GM12878 (cell line): ENCODE results near the gene TMEM79. TPM values are rescaled to one million over a fixed set of nuclear protein-coding genes. Genes with fewer than 3 reads are reported as not detected.

ENCODE experiments used
- ATAC-seq: fragments of 200-7000 bp; cut with Tn5 transposase; 3 replicates; pipeline ENCODE4 v1.9.1; 2020; ENCODE audit warnings: mild to moderate bottlenecking, moderate library complexity
- BruUV-seq: library from RNA; stranded (reverse); fragments of 400-500 nt; replicated peaks from 2 replicates; lab custom pipeline; 2021; lab: Mats Ljungman, UMichigan
- CTCF ChIA-PET: fragments of 300-600 bp; sonication (Branson Sonifier 250); formaldehyde crosslinking; extraction: SDS; loops from one replicate; lab custom pipeline; 2021; ENCODE audit warnings: inconsistent platforms; lab: Yijun Ruan, JAX
- POLR2A ChIA-PET: fragments of 350-600 bp; formaldehyde crosslinking; extraction: SDS; loops from one replicate; lab custom pipeline; 2021; ENCODE audit warnings: inconsistent platforms; lab: Charles Lee
- RAD21 ChIA-PET: fragments of 300-600 bp; sonication (Branson Sonifier 250); formaldehyde crosslinking; loops from one replicate; lab custom pipeline; 2023; ENCODE audit warnings: antibody characterized with exemption; ENCODE audit not compliant: unreplicated experiment; lab: Charles Lee
- SMC1A ChIA-PET: fragments of 300-600 bp; sonication (Branson Sonifier 250); formaldehyde crosslinking; loops from one replicate; lab custom pipeline; 2023; ENCODE audit not compliant: unreplicated experiment, uncharacterized antibody; lab: Charles Lee
- DNase-seq: peaks from one replicate; pipeline ENCODE4 v3.0.0-alpha.2; 2011; ENCODE audit warnings: low read depth, low spot score
- FAIRE-seq: peaks from 3 replicates; lab custom pipeline; 2011; peaks lifted over from hg19 to GRCh38; lab: Jason Lieb, UNC
- H2AFZ ChIP-seq: 2 replicates; pipeline ENCODE4 v1.6.0; 2011; ENCODE audit warnings: low read depth, low read length, control low read depth; ENCODE audit not compliant: control insufficient read depth
- H3K27ac ChIP-seq: 2 replicates; pipeline ENCODE4 v1.5.1; 2011; ENCODE audit warnings: control low read depth; ENCODE audit not compliant: control insufficient read depth, insufficient read depth
- H3K27me3 ChIP-seq, 2 experiments: replicated peaks in 1 of 2; 2 replicates each; pipeline versions ENCODE4 v1.6.0 to v1.6.1; 2011; ENCODE audit warnings: low read length in 1 of 2; ENCODE audit not compliant: control insufficient read depth in 2 of 2, insufficient read depth in 2 of 2
- H3K36me3 ChIP-seq, 2 experiments: 2 replicates each; pipeline ENCODE4 v1.5.1; 2011; ENCODE audit warnings: low read length in 1 of 2; ENCODE audit not compliant: control insufficient read depth in 2 of 2, insufficient read depth in 2 of 2
- H3K4me1 ChIP-seq: 2 replicates; pipeline ENCODE4 v1.6.1; 2011; ENCODE audit warnings: mild to moderate bottlenecking, low read length, moderate library complexity, mixed read lengths; ENCODE audit not compliant: control insufficient read depth, insufficient read depth
- H3K4me2 ChIP-seq: 2 replicates; pipeline ENCODE4 v1.6.0; 2011; ENCODE audit warnings: control low read depth; ENCODE audit not compliant: control insufficient read depth, insufficient read depth
- H3K4me3 ChIP-seq: fragments of 200-600 bp; sonication (generic); 2 replicates; pipeline ENCODE4 v1.5.1; 2016
- H3K79me2 ChIP-seq: 2 replicates; pipeline ENCODE4 v1.6.0; 2011; ENCODE audit warnings: low read length; ENCODE audit not compliant: control insufficient read depth, insufficient read depth
- H3K9ac ChIP-seq: 2 replicates; pipeline ENCODE4 v1.8.0; 2011; ENCODE audit warnings: low read length, control low read depth, mixed read lengths; ENCODE audit not compliant: control insufficient read depth, insufficient read depth
- H3K9me3 ChIP-seq: replicated peaks from 3 replicates; pipeline ENCODE4 v1.5.1; 2011; ENCODE audit warnings: mild to moderate bottlenecking, low read length; ENCODE audit not compliant: control insufficient read depth, insufficient read depth
- H4K20me1 ChIP-seq: 2 replicates; pipeline ENCODE4 v1.6.0; 2011; ENCODE audit not compliant: control insufficient read depth, insufficient read depth
- ATF7 ChIP-seq: fragments of 450-650 bp; IDR thresholded peaks from 2 replicates; pipeline ENCODE4 v1.6.1; 2016; ENCODE audit warnings: low read depth, mild to moderate bottlenecking
- CBX3 ChIP-seq: fragments of 200-600 bp; sonication (generic); IDR thresholded peaks from 2 replicates; pipeline ENCODE4 v1.6.1; 2016; ENCODE audit warnings: low read depth, borderline replicate concordance
- MEF2A ChIP-seq: IDR thresholded peaks from 2 replicates; pipeline ENCODE4 v1.6.1; 2011; ENCODE audit warnings: low read depth, mild to moderate bottlenecking, low read length, moderate library complexity; ENCODE audit not compliant: insufficient read depth
- MTA2 ChIP-seq: fragments of 450-650 bp; IDR thresholded peaks from 2 replicates; pipeline ENCODE4 v1.6.1; 2016; ENCODE audit warnings: low read depth, mild to moderate bottlenecking, moderate library complexity
- MYC ChIP-seq: IDR thresholded peaks from 2 replicates; pipeline ENCODE4 v1.6.1; 2011; ENCODE audit warnings: mild to moderate bottlenecking, low read length, moderate library complexity, inconsistent platforms; ENCODE audit not compliant: insufficient read depth, insufficient replicate concordance, insufficient read length, severe bottlenecking
- PAX5 ChIP-seq: IDR thresholded peaks from 2 replicates; pipeline ENCODE4 v1.6.1; 2011; ENCODE audit warnings: low read depth, low read length, borderline replicate concordance
- PKNOX1 ChIP-seq: fragments of 450-650 bp; IDR thresholded peaks from 2 replicates; pipeline ENCODE4 v1.6.1; 2016; ENCODE audit warnings: mild to moderate bottlenecking
- POLR2A ChIP-seq: IDR thresholded peaks from 2 replicates; pipeline ENCODE4 v1.6.1; 2011; ENCODE audit warnings: low read depth, mild to moderate bottlenecking, low read length
- POLR2AphosphoS2 ChIP-seq: IDR thresholded peaks from 2 replicates; pipeline ENCODE4 v1.6.1; 2011; ENCODE audit warnings: low read depth, mild to moderate bottlenecking, low read length, improper control_type of control experiment, moderate library complexity
- RAD21 ChIP-seq: IDR thresholded peaks from 2 replicates; pipeline ENCODE4 v1.6.1; 2011; ENCODE audit warnings: mild to moderate bottlenecking, low read depth, low read length, moderate library complexity; ENCODE audit not compliant: insufficient read depth
- REST ChIP-seq: IDR thresholded peaks from 2 replicates; pipeline ENCODE4 v1.6.1; 2012; ENCODE audit warnings: mild to moderate bottlenecking, low read depth, low read length
- TAF1 ChIP-seq: IDR thresholded peaks from 2 replicates; pipeline ENCODE4 v1.6.1; 2011; ENCODE audit warnings: mild to moderate bottlenecking, low read depth, low read length, borderline replicate concordance
- ZNF274 ChIP-seq: IDR thresholded peaks from one replicate; pipeline ENCODE4 v1.8.0; 2011; ENCODE audit not compliant: insufficient read length, insufficient read depth
- ZNF622 ChIP-seq: fragments of 450-650 bp; IDR thresholded peaks from 2 replicates; pipeline ENCODE4 v1.6.1; 2017; ENCODE audit warnings: mild to moderate bottlenecking, inconsistent platforms
- WGBS: methylation state at CpG from one replicate; pipeline ENCODE4 v1.1.6; 2016; ENCODE audit warnings: low lambda C conversion rate; ENCODE audit not compliant: insufficient replicate concordance, insufficient coverage; ENCODE audit errors: missing lambda C conversion rate; 5-methylcytosine and 5-hydroxymethylcytosine counted together
- in situ Hi-C: fragments of 300-500 bp; cut with MboI; formaldehyde crosslinking; loops from 9 replicates; pipeline ENCODE4 v1.14.3; 2018; ENCODE audit warnings: mixed read lengths
- intact Hi-C: fragments of 100-400 bp; cut with micrococcal nuclease; formaldehyde crosslinking; loops from one replicate; pipeline ENCODE4 v1.14.2; 2022; ENCODE audit not compliant: unreplicated experiment
- polyA plus RNA-seq, 11 experiments: library from polyadenylated mRNA; depleted of rRNA in 4 of 11; unstranded in 6 of 11; stranded (reverse) in 5 of 11; fragments of >200 nt; fragmentation: Nextera tagmentation in 4 of 11; fragmentation: Illumina TruSeq in 1 of 11; extraction: Ambion mirVana in 4 of 11; extraction: Trizol in 1 of 11; gene quantifications; 1 replicate in 1 of 11; 2 replicates in 10 of 11; pipeline versions ENCODE4 v1.2.1 to v1.2.3, GENCODE V29; 2011 to 2016; ENCODE audit warnings: inconsistent platforms in 2 of 11, missing spikeins in 2 of 11, low read depth in 1 of 11
- total RNA-seq, 4 experiments: library from RNA; depleted of rRNA in 3 of 4; stranded (reverse); fragments of >200 nt in 3 of 4; fragmentation: Illumina TruSeq in 1 of 4; extraction: Trizol in 1 of 4; gene quantifications; 2 replicates each; pipeline versions ENCODE4 v1.2.1 to v1.2.3, GENCODE V29; 2013 to 2021

TMEM79 gene
- total and polyA plus RNA-seq, 10 of the 15 experiments (the other 5 are each of a cell fraction or from before 2014, with no cell fraction given): 0.47 to 5.2 (median 3.8) TPM

GRCh38 chr1:156286061-156286460 lies 1.9 kb downstream of the TMEM79 start:
- no peak overlapping the region for H3K4me3 ChIP-seq
- FAIRE-seq (no peak), ATAC-seq (no peak), DNase-seq (no peak)
- BruUV-seq: no TSS peak
- in situ Hi-C loops (no loop called here), intact Hi-C loops (loop anchor here (10.0 kb wide), 1 partner anchor 191 kb away; no protein-coding TSS in a partner anchor)
- ChIA-PET POLR2A (interaction anchor here (0.6 kb wide), 1 partner anchor 27 kb away, joined by 5 read pairs; no protein-coding TSS in a partner anchor), RAD21 (no interaction called here), SMC1A (no interaction called here), CTCF (interaction anchor here (1.2 kb wide), 1 partner anchor 26 kb away, joined by 4 read pairs; no protein-coding TSS in a partner anchor)
- 94% methylated on average over 8 of the region's 8 CpGs for WGBS
- H3K4me1 ChIP-seq: peaks cover 7% of the 10 kb centered on the region; the same call in 1 of the 2 replicates
- H3K9me3 ChIP-seq: no peaks in the 10 kb centered on the region
- peaks cover 27% of the 10 kb centered on the region for H3K79me2 ChIP-seq
- no peaks in the 10 kb centered on the region for H3K27me3 ChIP-seq
- H3K36me3 ChIP-seq: peaks cover 0 to 7% of the 10 kb centered on the region in 2 experiments; a peak in 2 of 4 replicates
- H3K9ac ChIP-seq: no peak overlapping the region
- no peaks in the 10 kb centered on the region for H4K20me1 ChIP-seq
- H3K27ac ChIP-seq: no peak overlapping the region
- no peak overlapping the region for H2AFZ ChIP-seq
- TF ChIP-seq TAF1 (no peak), POLR2A (0 out of 2 replicates have a peak, but pooled peaks have one; percentile 10)
- no peak overlapping the region for H3K4me2 ChIP-seq

DNA sequence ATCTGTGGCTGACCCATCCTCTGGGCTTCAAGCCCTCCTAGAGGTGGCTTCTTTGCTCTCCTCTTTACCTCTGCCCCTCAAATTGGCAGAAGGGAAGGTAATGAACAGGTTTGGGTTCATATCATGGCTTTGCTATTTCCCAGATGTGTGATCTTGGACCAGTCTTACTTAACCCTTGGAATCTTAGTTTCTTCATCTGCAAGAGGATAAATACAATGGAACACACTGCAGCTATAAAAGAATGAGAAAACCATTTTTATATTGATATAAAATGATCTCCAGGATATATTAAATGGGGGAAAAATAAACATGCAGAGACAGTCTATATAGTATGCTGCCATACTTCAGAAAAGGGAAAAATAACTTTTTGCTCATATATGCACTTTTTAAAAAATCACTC lies 5.7 kb downstream of the TMEM79 start:
- RAD21 ChIA-PET: no interaction called here
- no TSS peak for BruUV-seq
- TF ChIP-seq ATF7 (no peak), ZNF274 (no peak), ZNF622 (no peak), MTA2 (no peak), PKNOX1 (no peak), PAX5 (no peak), REST (no peak), CBX3 (no peak), POLR2AphosphoS2 (no peak), RAD21 (no peak), MEF2A (no peak), MYC (no peak)

More for the DNA sequence above, 5.7 kb downstream of the TMEM79 start:
- FAIRE-seq (no peak), ATAC-seq (no peak), DNase-seq (no peak)
- CTCF ChIA-PET: interaction anchor here (0.6 kb wide), 1 partner anchor 598 kb away, joined by 4 read pairs; no protein-coding TSS in a partner anchor
- intact Hi-C loops: loop anchor here (10.0 kb wide), 1 partner anchor 195 kb away; no protein-coding TSS in a partner anchor
- POLR2A ChIA-PET: interaction anchor here (0.7 kb wide), 1 partner anchor 72 kb away, joined by 4 read pairs; no protein-coding TSS in a partner anchor
- Histone ChIP-seq H3K9ac (no peak overlapping the region), H3K27ac (no peak overlapping the region), H3K27me3 (no peaks in the 10 kb centered on the region), H3K9me3 (no peaks in the 10 kb centered on the region), H4K20me1 (no peaks in the 10 kb centered on the region), H3K36me3 (peaks cover 1 to 3% of the 10 kb centered on the region in 2 experiments; a peak in 2 of 4 replicates), H3K79me2 (no peaks in the 10 kb centered on the region), H2AFZ (no peak overlapping the region), H3K4me1 (peaks cover 2% of the 10 kb centered on the region), H3K4me3 (no peak overlapping the region), H3K4me2 (no peak overlapping the region)
- SMC1A ChIA-PET: interaction anchor here (1.2 kb wide), 1 partner anchor 8 kb away, joined by 3 read pairs; no protein-coding TSS in a partner anchor
- in situ Hi-C loops: no loop called here
